Measurements from ENCODE around the gene DAAM1.

GRCh38 chr14:59332727-59333126 lies 144.3 kb downstream of the DAAM1 start:
- TF ChIP-seq, protein P1, sequence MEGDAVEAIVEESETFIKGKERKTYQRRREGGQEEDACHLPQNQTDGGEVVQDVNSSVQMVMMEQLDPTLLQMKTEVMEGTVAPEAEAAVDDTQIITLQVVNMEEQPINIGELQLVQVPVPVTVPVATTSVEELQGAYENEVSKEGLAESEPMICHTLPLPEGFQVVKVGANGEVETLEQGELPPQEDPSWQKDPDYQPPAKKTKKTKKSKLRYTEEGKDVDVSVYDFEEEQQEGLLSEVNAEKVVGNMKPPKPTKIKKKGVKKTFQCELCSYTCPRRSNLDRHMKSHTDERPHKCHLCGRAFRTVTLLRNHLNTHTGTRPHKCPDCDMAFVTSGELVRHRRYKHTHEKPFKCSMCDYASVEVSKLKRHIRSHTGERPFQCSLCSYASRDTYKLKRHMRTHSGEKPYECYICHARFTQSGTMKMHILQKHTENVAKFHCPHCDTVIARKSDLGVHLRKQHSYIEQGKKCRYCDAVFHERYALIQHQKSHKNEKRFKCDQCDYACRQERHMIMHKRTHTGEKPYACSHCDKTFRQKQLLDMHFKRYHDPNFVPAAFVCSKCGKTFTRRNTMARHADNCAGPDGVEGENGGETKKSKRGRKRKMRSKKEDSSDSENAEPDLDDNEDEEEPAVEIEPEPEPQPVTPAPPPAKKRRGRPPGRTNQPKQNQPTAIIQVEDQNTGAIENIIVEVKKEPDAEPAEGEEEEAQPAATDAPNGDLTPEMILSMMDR (IDR thresholded peaks at IDR 0.05): no peak
- TF ChIP-seq EZH2 (IDR thresholded peaks at IDR 0.05) (no peak), EZH2phosphoT487 (IDR thresholded peaks at IDR 0.05) (no peak)
